Thymus (tissue), 11 donors: ENCODE data around the gene ATXN7. TPM values are rescaled to one million over a fixed set of nuclear protein-coding genes. Genes with fewer than 3 reads are reported as not detected.

Source experiments
- DNase-seq, 9 donors: peaks; one replicate each; pipeline ENCODE4 v3.0.0-alpha.2; 2013; ENCODE audit warnings: low spot score in 9 of 9, low read depth in 6 of 9, missing footprints in 1 of 9
- H3K27ac ChIP-seq, 2 donors: one replicate each; pipeline ENCODE4 v1.5.1; 2013; ENCODE audit warnings: control low read depth in 1 of 2, low read depth in 1 of 2, low read length in 1 of 2, mild to moderate bottlenecking in 1 of 2, moderate library complexity in 1 of 2
- H3K27me3 ChIP-seq, 2 donors: one replicate each; pipeline ENCODE4 v1.5.1; 2013; ENCODE audit warnings: low read length in 1 of 2; ENCODE audit not compliant: control insufficient read depth in 2 of 2, insufficient read depth in 1 of 2
- H3K36me3 ChIP-seq, 2 donors: one replicate each; pipeline ENCODE4 v1.5.1; 2013; ENCODE audit warnings: low read length in 1 of 2, mild to moderate bottlenecking in 1 of 2, moderate library complexity in 1 of 2; ENCODE audit not compliant: control insufficient read depth in 2 of 2, insufficient read depth in 2 of 2
- H3K4me1 ChIP-seq, 2 donors: one replicate each; pipeline ENCODE4 v1.5.1; 2013; ENCODE audit warnings: low read length in 2 of 2; ENCODE audit not compliant: control insufficient read depth in 2 of 2, insufficient read depth in 2 of 2
- H3K4me3 ChIP-seq, 2 donors: one replicate each; pipeline ENCODE4 v1.5.1; 2013; ENCODE audit warnings: low read length in 2 of 2, control low read depth in 1 of 2, mild to moderate bottlenecking in 1 of 2
- H3K9me3 ChIP-seq, 2 donors: one replicate each; pipeline ENCODE4 v1.5.1; 2013; ENCODE audit warnings: low read length in 1 of 2, mild to moderate bottlenecking in 1 of 2; ENCODE audit not compliant: control insufficient read depth in 2 of 2, insufficient read depth in 1 of 2
- WGBS: extraction: QIAGEN DNeasy Blood & Tissue Kit; methylation state at CpG from one replicate; pipeline ENCODE4 v1.1.7; 2013; 5-methylcytosine and 5-hydroxymethylcytosine counted together
- polyA plus RNA-seq: library from polyadenylated mRNA; stranded (reverse); fragments of 200-250 nt; gene quantifications from one replicate; pipeline ENCODE4 v1.2.3, GENCODE V29; 2013
- total RNA-seq: library from RNA; stranded (reverse); fragments of 120-200 nt; gene quantifications from one replicate; pipeline ENCODE4 v1.2.4, GENCODE V29; 2013
- donor health status: healthy.

ATXN7 gene
- total and polyA plus RNA-seq, 2 donors = 7.8 to 11.8 TPM

GRCh38 chr3:64031540-64032508 is 168.2 kb downstream of the ATXN7 start:
- DNase-seq = no peak
- Histone ChIP-seq H3K27me3 (peaks cover 3 to 22% of the 10 kb centered on the region in 2 donors), H3K27ac (no peak overlapping the region), H3K4me3 (no peak overlapping the region), H3K4me1 (peaks cover 0 to 6% of the 10 kb centered on the region in 2 donors), H3K9me3 (no peaks in the 10 kb centered on the region), H3K36me3 (no peaks in the 10 kb centered on the region)
- WGBS = 87% methylated on average over 13 of the region's 13 CpGs

GRCh38 chr3:64033069-64033468 is 169.4 kb downstream of the ATXN7 start:
- H3K36me3 ChIP-seq = no peaks in the 10 kb centered on the region
- 98% methylated on average over 2 of the region's 2 CpGs for WGBS
- H3K4me3 ChIP-seq = no peak overlapping the region
- DNase-seq = no peak
- H3K4me1 ChIP-seq = peaks cover 0 to 6% of the 10 kb centered on the region in 2 donors
- no peak overlapping the region for H3K27ac ChIP-seq
- H3K27me3 ChIP-seq = peaks cover 3 to 16% of the 10 kb centered on the region in 2 donors
- H3K9me3 ChIP-seq = no peaks in the 10 kb centered on the region

- DNase-seq = no peak
- H3K9me3 ChIP-seq = no peaks in the 10 kb centered on the region
- H3K27me3 ChIP-seq = peaks cover 0 to 4% of the 10 kb centered on the region in 2 donors
- H3K36me3 ChIP-seq = no peaks in the 10 kb centered on the region
- no peaks in the 10 kb centered on the region for H3K4me1 ChIP-seq
- H3K27ac ChIP-seq = no peak overlapping the region
- 97% methylated on average over 7 of the region's 7 CpGs for WGBS
- no peak overlapping the region for H3K4me3 ChIP-seq
Measured at GRCh38 chr3:64037084-64037483, 173.4 kb downstream of the ATXN7 start.

- no peaks in the 10 kb centered on the region for H3K36me3 ChIP-seq
- H3K4me1 ChIP-seq = no peaks in the 10 kb centered on the region
- H3K27me3 ChIP-seq = peaks cover 0 to 4% of the 10 kb centered on the region in 2 donors
- no peak for DNase-seq
- no peak overlapping the region for H3K4me3 ChIP-seq
- H3K27ac ChIP-seq = no peak overlapping the region
- 45% methylated on average over 4 of the region's 4 CpGs for WGBS
- H3K9me3 ChIP-seq = no peaks in the 10 kb centered on the region
Measured at GRCh38 chr3:64038253-64038767, 174.6 kb downstream of the ATXN7 start.

- Histone ChIP-seq H3K36me3 (no peaks in the 10 kb centered on the region), H3K4me3 (no peak overlapping the region), H3K4me1 (no peaks in the 10 kb centered on the region), H3K9me3 (no peaks in the 10 kb centered on the region), H3K27ac (no peak overlapping the region), H3K27me3 (peaks cover 0 to 4% of the 10 kb centered on the region in 2 donors)
- 91% methylated on average over 4 of the region's 4 CpGs for WGBS
- no peak for DNase-seq
Measured at GRCh38 chr3:64039332-64039731, 175.7 kb downstream of the ATXN7 start.

- no peak overlapping the region for H3K27ac ChIP-seq
- DNase-seq = no peak
- no peak overlapping the region for H3K4me3 ChIP-seq
- no peaks in the 10 kb centered on the region for H3K9me3 ChIP-seq
- peaks cover 0 to 4% of the 10 kb centered on the region in 2 donors for H3K27me3 ChIP-seq
- no peaks in the 10 kb centered on the region for H3K36me3 ChIP-seq
- WGBS = 87% methylated on average over 5 of the region's 5 CpGs
- H3K4me1 ChIP-seq = no peaks in the 10 kb centered on the region
Measured at GRCh38 chr3:64039981-64040733, 176.5 kb downstream of the ATXN7 start.

- Histone ChIP-seq H3K36me3 (no peaks in the 10 kb centered on the region), H3K4me3 (no peak overlapping the region), H3K9me3 (no peaks in the 10 kb centered on the region), H3K27ac (no peak overlapping the region), H3K4me1 (no peaks in the 10 kb centered on the region), H3K27me3 (peaks cover 0 to 13% of the 10 kb centered on the region in 2 donors)
- no peak for DNase-seq
- WGBS = 71% methylated on average over 1 of the region's 1 CpG
Measured at GRCh38 chr3:64042952-64043351, 179.3 kb downstream of the ATXN7 start.

- H3K9me3 ChIP-seq = no peaks in the 10 kb centered on the region
- H3K4me1 ChIP-seq = no peaks in the 10 kb centered on the region
- DNase-seq = no peak
- no peak overlapping the region for H3K4me3 ChIP-seq
- H3K27ac ChIP-seq = no peak overlapping the region
- peaks cover 0 to 16% of the 10 kb centered on the region in 2 donors for H3K27me3 ChIP-seq
- H3K36me3 ChIP-seq = no peaks in the 10 kb centered on the region
- 87% methylated on average over 3 of the region's 3 CpGs for WGBS
Measured at GRCh38 chr3:64046592-64046991, 182.9 kb downstream of the ATXN7 start.
